HepG2 (cell line): ENCODE data around the gene EYA3. TPM values are rescaled to one million over a fixed set of nuclear protein-coding genes. Genes with fewer than 3 reads are reported as not detected.

Experiments
- IRX3 ChIP-seq: sonication (generic); formaldehyde crosslinking; IDR thresholded peaks from 2 replicates; pipeline ENCODE4 v1.8.1; 2023; ENCODE audit warnings: mild to moderate bottlenecking, low read depth, missing genetic modification reagents, borderline replicate concordance
- MYC ChIP-seq: sonication (generic); formaldehyde crosslinking; IDR thresholded peaks from 2 replicates; pipeline ENCODE4 v1.9.0; 2021; ENCODE audit warnings: missing genetic modification reagents, borderline replicate concordance
- RAD21 ChIP-seq: fragments of 450-650 bp; formaldehyde crosslinking; IDR thresholded peaks from 2 replicates; pipeline ENCODE4 v1.5.0; 2020; ENCODE audit warnings: mild to moderate bottlenecking
- RXRB ChIP-seq: IDR thresholded peaks from 2 replicates; pipeline ENCODE4 v1.6.1; 2016; ENCODE audit warnings: borderline replicate concordance, missing genetic modification reagents, missing compliant biosample characterization
- SNAPC2 ChIP-seq: sonication (generic); formaldehyde crosslinking; IDR thresholded peaks from 2 replicates; pipeline ENCODE4 v1.8.1; 2022; ENCODE audit warnings: mild to moderate bottlenecking, missing genetic modification reagents
- STAT5B ChIP-seq: sonication (generic); formaldehyde crosslinking; IDR thresholded peaks from 2 replicates; pipeline ENCODE4 v1.4.0; 2020; ENCODE audit warnings: missing genetic modification reagents
- TBP ChIP-seq: sonication (generic); formaldehyde crosslinking; IDR thresholded peaks from 2 replicates; pipeline ENCODE4 v1.5.0; 2020; ENCODE audit warnings: missing genetic modification reagents
- ZNF235 ChIP-seq: sonication (generic); formaldehyde crosslinking; IDR thresholded peaks from 2 replicates; pipeline ENCODE4 v1.8.1; 2023; ENCODE audit warnings: mild to moderate bottlenecking, missing genetic modification reagents, borderline replicate concordance
- ZNF614 ChIP-seq: IDR thresholded peaks from 2 replicates; pipeline ENCODE4 v1.6.1; 2018; ENCODE audit warnings: missing biosample characterization, missing genetic modification reagents, inconsistent platforms, borderline replicate concordance
- ZNF644 ChIP-seq: IDR thresholded peaks from 2 replicates; pipeline ENCODE4 v1.6.1; 2016; ENCODE audit warnings: low read depth
- ZNF704 ChIP-seq: sonication (generic); formaldehyde crosslinking; IDR thresholded peaks from 2 replicates; pipeline ENCODE4 v1.8.1; 2023; ENCODE audit warnings: mild to moderate bottlenecking, inconsistent platforms, moderate library complexity, missing genetic modification reagents, borderline replicate concordance
- ZNF747 ChIP-seq: sonication (generic); formaldehyde crosslinking; IDR thresholded peaks from 2 replicates; pipeline ENCODE4 v1.8.1; 2023; ENCODE audit warnings: missing genetic modification reagents, mild to moderate bottlenecking, borderline replicate concordance
- polyA plus RNA-seq, 8 experiments: library from polyadenylated mRNA; depleted of rRNA in 3 of 8; stranded (reverse) in 7 of 8; unstranded in 1 of 8; fragments of >200 nt; fragmentation: Illumina TruSeq in 4 of 8; extraction: Trizol in 4 of 8; gene quantifications; 2 replicates each; pipeline versions ENCODE4 v1.2.1 to v1.2.3, GENCODE V29; 2011 to 2016; ENCODE audit warnings: low read depth in 4 of 8, missing spikeins in 1 of 8, mixed read lengths in 1 of 8; ENCODE audit not compliant: insufficient read depth in 1 of 8
- total RNA-seq, 5 experiments: library from RNA; depleted of rRNA; stranded (reverse); fragments of >200 nt; fragmentation: Illumina TruSeq; extraction: Trizol; gene quantifications; 2 replicates each; pipeline ENCODE4 v1.2.3, GENCODE V29; 2016; ENCODE audit warnings: low read depth in 1 of 5
- TF ChIP-seq, protein P1 (sequence below): sonication (generic); formaldehyde crosslinking; IDR thresholded peaks from 2 replicates; pipeline ENCODE4 v1.5.0; 2020; ENCODE audit warnings: mild to moderate bottlenecking, missing genetic modification reagents, moderate library complexity
- TF ChIP-seq, protein P2 (sequence below): sonication (generic); formaldehyde crosslinking; IDR thresholded peaks from 2 replicates; pipeline ENCODE4 v1.4.0; 2020; ENCODE audit warnings: mild to moderate bottlenecking, missing genetic modification reagents
- TF ChIP-seq, protein P3 (sequence below): sonication (generic); formaldehyde crosslinking; IDR thresholded peaks from 2 replicates; pipeline ENCODE4 v1.4.0; 2020; ENCODE audit warnings: missing genetic modification reagents
- TF ChIP-seq, protein P4 (sequence below): sonication (generic); formaldehyde crosslinking; IDR thresholded peaks from 2 replicates; pipeline ENCODE4 v1.9.0; 2021; ENCODE audit warnings: missing genetic modification reagents, mild to moderate bottlenecking, borderline replicate concordance
- TF ChIP-seq, protein P5 (sequence below): sonication (generic); formaldehyde crosslinking; IDR thresholded peaks from 2 replicates; pipeline ENCODE4 v1.8.1; 2023; ENCODE audit warnings: mild to moderate bottlenecking, moderate library complexity, missing genetic modification reagents

EYA3 gene
- total and polyA plus RNA-seq, 2 of the 13 experiments (the other 11 are each of a cell fraction or from before 2014, with no cell fraction given), result 13.9 to 19.7 TPM

DNA sequence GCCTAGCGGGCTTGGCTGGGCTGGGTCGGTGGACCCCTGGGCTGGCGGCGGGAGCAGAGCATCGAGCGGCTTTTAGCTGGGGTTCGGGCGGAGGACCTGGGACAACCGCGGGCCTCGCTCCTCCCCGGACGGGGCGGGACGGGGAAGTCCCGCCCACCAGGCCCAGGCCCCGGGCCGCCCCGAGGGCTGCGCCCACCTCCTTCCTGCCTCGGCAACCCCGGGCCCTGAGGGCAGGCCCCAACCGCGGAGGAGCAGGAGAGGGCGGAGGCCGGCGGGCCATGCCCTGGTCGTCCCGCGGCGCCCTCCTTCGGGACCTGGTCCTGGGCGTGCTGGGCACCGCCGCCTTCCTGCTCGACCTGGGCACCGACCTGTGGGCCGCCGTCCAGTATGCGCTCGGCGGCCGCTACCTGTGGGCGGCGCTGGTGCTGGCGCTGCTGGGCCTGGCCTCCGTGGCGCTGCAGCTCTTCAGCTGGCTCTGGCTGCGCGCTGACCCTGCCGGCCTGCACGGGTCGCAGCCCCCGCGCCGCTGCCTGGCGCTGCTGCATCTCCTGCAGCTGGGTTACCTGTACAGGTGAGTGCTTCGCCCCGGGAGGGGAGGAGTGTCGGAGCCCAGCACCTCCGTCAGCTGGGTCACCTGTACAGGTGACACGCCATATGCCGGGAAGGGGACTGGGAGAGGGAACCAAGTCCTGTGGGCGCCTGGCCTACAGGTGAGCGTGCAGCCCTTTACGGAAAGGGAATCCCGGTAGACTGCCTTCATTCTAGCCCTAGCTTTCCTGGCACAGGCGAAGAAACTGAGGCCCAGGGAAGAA, 128.4 kb downstream of the EYA3 start, which contains the start of gene XKR8 (continued):
- TF ChIP-seq ZNF747 (CRISPR knock-in tag) (no peak), TBP (CRISPR knock-in tag) (no peak), ZNF614 (CRISPR knock-in tag) (no peak), STAT5B (CRISPR knock-in tag) (no peak), SNAPC2 (no peak), ZNF235 (CRISPR knock-in tag) (0 out of 2 replicates have a peak, but pooled peaks have one; percentile 43), ZNF704 (CRISPR knock-in tag) (no peak), ZNF644 (CRISPR knock-in tag) (no peak), RAD21 (CRISPR knock-in tag) (peak; percentile 58; the same call in 1 of the 2 replicates), IRX3 (CRISPR knock-in tag) (0 out of 2 replicates have a peak, but pooled peaks have one; percentile 40), RXRB (CRISPR knock-in tag) (no peak), MYC (CRISPR knock-in tag) (peak; percentile 35)
- TF ChIP-seq, protein P1, sequence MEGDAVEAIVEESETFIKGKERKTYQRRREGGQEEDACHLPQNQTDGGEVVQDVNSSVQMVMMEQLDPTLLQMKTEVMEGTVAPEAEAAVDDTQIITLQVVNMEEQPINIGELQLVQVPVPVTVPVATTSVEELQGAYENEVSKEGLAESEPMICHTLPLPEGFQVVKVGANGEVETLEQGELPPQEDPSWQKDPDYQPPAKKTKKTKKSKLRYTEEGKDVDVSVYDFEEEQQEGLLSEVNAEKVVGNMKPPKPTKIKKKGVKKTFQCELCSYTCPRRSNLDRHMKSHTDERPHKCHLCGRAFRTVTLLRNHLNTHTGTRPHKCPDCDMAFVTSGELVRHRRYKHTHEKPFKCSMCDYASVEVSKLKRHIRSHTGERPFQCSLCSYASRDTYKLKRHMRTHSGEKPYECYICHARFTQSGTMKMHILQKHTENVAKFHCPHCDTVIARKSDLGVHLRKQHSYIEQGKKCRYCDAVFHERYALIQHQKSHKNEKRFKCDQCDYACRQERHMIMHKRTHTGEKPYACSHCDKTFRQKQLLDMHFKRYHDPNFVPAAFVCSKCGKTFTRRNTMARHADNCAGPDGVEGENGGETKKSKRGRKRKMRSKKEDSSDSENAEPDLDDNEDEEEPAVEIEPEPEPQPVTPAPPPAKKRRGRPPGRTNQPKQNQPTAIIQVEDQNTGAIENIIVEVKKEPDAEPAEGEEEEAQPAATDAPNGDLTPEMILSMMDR (CRISPR knock-in tag), result peak; percentile 70
- TF ChIP-seq, protein P2, sequence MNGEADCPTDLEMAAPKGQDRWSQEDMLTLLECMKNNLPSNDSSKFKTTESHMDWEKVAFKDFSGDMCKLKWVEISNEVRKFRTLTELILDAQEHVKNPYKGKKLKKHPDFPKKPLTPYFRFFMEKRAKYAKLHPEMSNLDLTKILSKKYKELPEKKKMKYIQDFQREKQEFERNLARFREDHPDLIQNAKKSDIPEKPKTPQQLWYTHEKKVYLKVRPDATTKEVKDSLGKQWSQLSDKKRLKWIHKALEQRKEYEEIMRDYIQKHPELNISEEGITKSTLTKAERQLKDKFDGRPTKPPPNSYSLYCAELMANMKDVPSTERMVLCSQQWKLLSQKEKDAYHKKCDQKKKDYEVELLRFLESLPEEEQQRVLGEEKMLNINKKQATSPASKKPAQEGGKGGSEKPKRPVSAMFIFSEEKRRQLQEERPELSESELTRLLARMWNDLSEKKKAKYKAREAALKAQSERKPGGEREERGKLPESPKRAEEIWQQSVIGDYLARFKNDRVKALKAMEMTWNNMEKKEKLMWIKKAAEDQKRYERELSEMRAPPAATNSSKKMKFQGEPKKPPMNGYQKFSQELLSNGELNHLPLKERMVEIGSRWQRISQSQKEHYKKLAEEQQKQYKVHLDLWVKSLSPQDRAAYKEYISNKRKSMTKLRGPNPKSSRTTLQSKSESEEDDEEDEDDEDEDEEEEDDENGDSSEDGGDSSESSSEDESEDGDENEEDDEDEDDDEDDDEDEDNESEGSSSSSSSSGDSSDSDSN (CRISPR knock-in tag), result peak; percentile 57; the same call in 1 of the 2 replicates
- TF ChIP-seq, protein P3, sequence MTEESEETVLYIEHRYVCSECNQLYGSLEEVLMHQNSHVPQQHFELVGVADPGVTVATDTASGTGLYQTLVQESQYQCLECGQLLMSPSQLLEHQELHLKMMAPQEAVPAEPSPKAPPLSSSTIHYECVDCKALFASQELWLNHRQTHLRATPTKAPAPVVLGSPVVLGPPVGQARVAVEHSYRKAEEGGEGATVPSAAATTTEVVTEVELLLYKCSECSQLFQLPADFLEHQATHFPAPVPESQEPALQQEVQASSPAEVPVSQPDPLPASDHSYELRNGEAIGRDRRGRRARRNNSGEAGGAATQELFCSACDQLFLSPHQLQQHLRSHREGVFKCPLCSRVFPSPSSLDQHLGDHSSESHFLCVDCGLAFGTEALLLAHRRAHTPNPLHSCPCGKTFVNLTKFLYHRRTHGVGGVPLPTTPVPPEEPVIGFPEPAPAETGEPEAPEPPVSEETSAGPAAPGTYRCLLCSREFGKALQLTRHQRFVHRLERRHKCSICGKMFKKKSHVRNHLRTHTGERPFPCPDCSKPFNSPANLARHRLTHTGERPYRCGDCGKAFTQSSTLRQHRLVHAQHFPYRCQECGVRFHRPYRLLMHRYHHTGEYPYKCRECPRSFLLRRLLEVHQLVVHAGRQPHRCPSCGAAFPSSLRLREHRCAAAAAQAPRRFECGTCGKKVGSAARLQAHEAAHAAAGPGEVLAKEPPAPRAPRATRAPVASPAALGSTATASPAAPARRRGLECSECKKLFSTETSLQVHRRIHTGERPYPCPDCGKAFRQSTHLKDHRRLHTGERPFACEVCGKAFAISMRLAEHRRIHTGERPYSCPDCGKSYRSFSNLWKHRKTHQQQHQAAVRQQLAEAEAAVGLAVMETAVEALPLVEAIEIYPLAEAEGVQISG (CRISPR knock-in tag), result peak; percentile 64
- TF ChIP-seq, protein P4, sequence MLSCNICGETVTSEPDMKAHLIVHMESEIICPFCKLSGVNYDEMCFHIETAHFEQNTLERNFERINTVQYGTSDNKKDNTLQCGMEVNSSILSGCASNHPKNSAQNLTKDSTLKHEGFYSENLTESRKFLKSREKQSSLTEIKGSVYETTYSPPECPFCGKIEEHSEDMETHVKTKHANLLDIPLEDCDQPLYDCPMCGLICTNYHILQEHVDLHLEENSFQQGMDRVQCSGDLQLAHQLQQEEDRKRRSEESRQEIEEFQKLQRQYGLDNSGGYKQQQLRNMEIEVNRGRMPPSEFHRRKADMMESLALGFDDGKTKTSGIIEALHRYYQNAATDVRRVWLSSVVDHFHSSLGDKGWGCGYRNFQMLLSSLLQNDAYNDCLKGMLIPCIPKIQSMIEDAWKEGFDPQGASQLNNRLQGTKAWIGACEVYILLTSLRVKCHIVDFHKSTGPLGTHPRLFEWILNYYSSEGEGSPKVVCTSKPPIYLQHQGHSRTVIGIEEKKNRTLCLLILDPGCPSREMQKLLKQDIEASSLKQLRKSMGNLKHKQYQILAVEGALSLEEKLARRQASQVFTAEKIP (CRISPR knock-in tag), result no peak
- TF ChIP-seq, protein P5, sequence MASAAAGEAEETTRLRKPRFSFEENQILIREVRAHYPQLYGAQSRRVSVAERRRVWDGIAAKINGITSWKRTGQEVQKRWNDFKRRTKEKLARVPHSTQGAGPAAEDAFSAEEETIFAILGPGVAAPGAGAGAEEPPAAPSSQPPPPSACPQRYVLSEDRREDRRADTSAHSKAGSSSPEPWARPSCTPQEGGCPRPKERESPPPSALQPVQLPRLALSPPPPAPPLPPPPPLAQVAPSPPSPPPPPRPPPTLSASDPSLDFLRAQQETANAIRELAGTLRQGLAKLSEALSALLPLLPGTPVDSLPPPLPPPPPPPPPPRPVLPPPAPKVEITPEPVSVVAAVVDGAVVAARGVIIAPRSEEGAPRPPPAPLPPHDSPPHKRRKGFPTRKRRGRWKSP (CRISPR knock-in tag), result peak; percentile 90; the same call in 1 of the 2 replicates
